GM18873 (cell line): Measurements from ENCODE around the gene SEMA7A.
A peak's percentile ranks its signal among the peaks of the same experiment; 100 is the strongest.
"Not testable (repeated sequence)": the region's sequence is repeated elsewhere in the genome, so short reads cannot be mapped to it uniquely, and the experiment has no call there.

Experiments
- ATAC-seq: cut with Tn5 transposase; IDR thresholded peaks from one replicate; pipeline ENCODE4 v1.9.1; 2021; ENCODE audit warnings: mild to moderate bottlenecking, moderate library complexity, moderate number of reproducible peaks; ENCODE audit not compliant: unreplicated experiment, low FRiP score

The SEMA7A gene

DNA sequence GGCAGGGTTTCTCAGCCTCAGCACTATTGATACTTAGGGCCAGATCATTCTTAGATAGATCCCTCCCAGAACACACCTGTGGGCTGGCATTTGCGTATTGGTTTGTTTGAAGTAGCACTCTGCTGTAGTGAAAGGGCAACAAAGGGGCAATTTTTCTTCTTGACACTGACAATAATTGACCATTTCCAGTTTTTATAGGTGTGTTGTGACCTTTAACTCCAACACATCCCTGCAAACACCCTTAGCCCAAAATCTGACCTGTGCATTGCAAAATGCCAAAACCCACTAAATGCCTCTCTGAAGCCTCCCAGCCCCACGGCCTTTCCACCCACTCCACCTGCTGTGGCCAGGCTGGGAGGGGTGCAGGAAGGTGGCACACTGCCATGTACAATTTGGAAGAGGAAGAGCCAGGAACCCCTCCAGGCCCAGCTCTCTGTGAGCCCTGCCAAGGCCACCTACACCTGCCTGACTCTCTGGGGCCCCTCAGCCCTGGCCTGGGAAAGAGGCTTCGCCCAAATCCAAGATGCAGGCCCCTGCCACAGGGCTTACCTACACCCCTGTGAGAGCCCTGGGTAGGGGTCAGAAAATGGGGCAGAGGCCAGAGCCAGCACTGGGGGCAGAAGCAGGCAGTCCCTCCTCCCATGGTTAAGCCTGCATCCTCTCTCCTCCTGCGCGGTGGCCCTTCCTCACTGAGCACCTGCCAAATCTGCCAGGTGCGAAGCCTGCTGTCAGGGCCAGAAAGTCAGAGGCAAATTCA, 56.8 kb downstream of the SEMA7A start:
- no peak for ATAC-seq

- no peak for ATAC-seq
These were observed 57.5 kb downstream of the SEMA7A start for GRCh38 chr15:74376226-74376625.

DNA sequence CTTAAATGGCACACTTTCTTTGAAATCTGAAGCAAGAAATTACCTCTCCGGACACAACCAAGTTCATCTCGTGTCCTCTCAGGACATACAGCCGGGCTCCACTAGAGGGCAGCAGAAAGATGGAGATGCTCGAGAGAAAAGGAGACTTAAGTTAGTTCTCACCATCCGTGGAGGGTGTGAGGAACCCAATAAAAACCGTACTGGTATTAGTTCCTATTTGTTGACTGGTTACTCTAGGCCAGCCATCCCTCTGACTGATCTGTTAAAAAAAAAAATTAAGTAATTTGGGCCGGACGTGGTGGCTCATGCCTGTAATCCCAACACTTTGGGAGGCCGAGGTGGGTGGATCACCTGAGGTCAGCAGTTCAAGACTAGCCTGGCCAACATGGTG, 58.5 kb downstream of the SEMA7A start:
- ATAC-seq, result no peak

DNA sequence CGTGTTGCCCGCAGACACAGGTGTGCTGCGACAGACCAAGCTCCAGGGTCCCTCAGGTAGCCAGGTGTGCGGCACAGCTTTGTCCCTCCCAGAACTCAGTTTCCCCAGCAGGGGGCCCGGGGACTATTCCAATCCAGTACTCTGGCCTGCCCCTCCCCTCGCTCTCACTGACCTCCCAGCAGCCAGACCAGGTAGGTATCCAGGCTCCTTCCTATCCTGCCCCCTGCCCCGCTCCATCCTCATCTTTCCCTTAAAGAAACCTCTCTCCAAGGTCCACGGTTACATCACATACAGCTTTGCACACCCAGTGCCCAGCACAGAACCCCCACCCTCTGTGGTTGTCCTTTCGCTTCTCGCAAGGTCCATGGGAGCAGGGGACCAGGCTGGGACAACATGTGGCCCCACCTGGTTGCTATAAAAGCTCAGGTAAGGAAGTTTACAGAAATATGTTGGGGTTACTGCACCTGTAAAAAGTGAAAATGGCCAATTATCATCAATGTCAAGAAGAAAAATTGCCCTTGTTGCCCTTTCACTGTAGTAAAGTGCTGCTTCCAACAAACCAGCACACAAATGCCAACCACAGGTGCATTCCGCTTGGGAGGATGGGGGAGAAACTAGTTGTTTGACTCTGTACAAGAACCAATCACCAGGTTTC, 59.0 kb downstream of the SEMA7A start:
- ATAC-seq, result peak; percentile 17

- ATAC-seq, result peak; percentile 52
These were observed 59.8 kb downstream of the SEMA7A start for GRCh38 chr15:74373731-74374647.

GRCh38 chr15:74373056-74373650, 60.6 kb downstream of the SEMA7A start:
- peak; percentile 12 for ATAC-seq

- no peak for ATAC-seq
These were observed 63.3 kb downstream of the SEMA7A start for GRCh38 chr15:74370471-74370870.

- no peak for ATAC-seq
These were observed 64.0 kb downstream of the SEMA7A start for GRCh38 chr15:74369756-74370155.

DNA sequence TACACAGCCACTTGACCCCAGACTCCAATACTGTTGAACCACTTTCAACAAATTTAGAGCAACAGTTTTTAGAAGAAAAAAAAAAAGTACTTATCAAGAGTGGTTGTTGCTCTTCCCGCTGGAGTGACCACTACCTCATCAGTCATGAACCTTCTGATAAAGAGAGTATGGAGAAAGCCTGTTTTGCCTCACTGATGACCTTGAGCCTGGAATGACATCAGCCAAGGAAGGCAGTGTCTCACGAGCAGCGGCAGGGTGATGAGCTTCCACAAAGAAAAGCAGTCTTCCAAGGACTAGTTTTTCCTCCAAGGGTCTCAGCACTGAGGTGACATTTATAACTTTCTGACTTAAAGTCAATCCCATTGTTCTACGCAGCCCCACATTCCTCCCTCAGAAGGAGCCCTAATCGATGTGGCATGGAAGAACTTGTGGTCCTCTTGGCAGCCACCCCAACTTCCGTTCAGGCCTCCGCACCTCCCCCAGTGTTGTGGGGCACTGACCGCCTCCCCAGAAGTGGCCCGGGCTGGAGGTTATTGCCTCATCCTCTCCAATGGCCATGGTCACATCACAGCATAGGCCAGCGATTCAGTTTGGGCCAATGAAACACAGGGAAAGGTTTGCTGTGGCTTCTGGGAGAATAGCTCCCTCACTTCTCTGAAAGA, 64.5 kb downstream of the SEMA7A start:
- no peak for ATAC-seq

DNA sequence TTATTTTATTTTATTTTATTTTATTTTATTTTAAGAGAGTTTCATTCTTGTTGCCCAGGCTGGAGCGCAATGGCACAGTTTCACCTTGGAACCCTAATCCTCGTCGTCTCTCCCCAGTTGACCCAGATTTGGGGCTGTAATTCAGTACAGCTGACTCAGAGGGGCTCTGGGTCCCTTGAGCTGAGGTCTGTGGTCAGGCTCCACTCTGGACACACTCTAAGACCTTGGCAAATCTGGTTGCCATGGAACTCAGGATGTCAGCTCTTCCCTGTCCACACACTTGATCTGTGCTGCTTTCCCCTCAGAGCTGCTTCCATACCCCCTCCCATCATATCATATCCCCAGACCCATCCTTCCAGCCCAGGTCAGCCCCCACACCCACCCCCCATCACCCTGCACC, 65.6 kb downstream of the SEMA7A start:
- ATAC-seq, result no peak

- ATAC-seq, result no peak
These were observed 66.4 kb downstream of the SEMA7A start, which contains the start of gene CYP11A1 for GRCh38 chr15:74367296-74367854. Gene CYP11A1 (minus strand): TSS chr15:74367646. CDS start chr15:74367585, 61 bp downstream.

DNA sequence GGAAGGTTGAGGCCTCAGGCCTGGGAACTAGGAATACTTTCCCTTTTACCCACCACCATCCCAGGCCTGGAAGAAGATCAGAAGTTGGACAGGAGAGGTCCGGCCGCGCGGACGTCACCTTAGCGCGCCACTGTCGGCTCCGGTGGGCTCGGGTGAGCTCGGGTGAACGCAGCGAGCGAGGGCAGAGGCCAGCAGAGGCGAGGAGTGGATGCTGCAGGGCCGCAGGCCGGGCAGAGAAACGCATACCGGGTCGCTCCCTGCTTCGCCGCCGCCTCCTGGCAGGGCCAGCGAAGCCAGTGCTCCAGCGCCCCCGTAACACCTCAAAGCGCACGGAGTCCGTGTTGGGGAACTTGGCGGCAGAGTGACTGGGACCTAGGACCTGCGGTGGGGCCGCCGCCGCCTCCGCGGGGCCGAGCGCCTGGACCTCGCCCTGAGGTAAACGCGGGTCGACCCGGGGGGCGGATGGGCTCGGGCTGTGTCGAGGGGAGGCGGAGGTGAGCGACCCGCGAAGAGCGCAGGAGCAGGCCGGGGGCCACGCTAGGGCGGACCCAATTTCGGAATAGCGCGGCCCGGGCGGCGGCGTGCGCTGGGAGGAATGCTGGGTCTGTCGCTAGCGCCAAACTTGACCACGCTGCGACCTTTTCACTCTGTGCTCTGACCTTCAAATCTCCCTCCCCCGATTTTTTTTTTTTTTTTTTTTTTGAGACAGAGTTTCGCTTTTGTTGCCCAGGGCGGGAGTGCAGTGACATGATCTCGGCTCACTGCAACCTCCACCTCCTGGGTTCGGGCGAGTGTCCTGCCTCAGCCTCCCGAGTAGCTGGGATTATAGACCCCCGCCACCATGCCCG, 67.9 kb downstream of the SEMA7A start:
- ATAC-seq, result no peak

- ATAC-seq, result no peak
These were observed 68.7 kb downstream of the SEMA7A start for GRCh38 chr15:74364936-74365597.

DNA sequence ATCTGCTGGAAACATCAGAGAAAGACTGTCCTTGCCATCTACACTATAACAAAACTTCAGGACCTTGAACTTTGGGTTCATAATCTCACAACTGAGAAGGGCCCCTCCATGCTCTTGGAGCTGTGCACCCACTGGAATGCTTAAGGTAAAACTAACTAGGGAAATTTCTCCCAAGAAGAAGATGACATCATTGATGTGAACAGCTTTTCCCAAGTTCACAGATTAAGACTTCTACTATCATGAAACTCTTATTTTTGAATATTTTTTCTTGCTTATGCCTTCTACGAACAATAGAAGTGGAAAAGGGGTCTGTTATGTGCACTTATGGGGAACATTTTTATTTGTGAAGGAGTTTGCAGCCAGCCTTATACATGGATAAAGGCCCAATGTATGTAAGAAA, 71.3 kb downstream of the SEMA7A start:
- no peak for ATAC-seq

- ATAC-seq, result not testable (repeated sequence)
These were observed 72.9 kb downstream of the SEMA7A start for GRCh38 chr15:74360855-74361254.

DNA sequence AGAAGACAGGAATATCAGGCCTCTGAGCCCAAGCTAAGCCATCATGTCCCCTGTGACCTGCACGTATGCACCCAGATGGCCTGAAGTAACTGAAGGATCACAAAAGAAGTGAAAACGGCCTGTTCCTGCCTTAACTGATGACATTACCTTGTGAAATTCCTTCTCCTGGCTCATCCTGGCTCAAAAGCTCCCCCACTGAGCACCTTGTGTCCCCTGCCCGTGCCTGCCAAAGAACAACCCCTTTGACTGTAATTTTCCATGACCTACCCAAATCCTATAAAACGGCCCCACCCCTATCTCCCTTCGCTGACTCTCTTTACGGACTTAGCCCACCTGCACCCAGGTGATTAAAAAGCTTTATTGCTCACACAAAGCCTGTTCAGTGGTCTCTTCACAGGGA, 74.4 kb downstream of the SEMA7A start:
- not testable (repeated sequence) for ATAC-seq
